ENCODE results near the gene CNPY1.

DNA sequence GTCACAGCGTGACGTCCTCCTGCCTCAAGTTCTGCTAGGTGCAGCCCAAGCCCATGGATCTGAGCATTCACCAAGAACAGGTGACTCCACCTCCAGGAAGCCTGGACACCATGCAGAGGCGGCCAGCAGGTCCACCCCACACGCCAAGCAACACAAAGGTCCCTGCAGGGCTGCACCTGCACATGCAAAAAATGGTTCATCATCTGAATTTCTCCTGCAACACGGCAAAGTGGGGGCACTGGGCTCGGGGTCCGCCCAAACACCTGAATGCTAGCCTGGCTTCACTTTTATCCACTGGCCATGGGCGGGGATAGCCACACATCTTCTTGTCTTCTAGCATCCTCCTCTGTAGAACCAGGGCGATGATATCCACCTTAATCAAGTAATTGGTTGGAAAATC, 28.9 kb downstream of the CNPY1 start:
- TF ChIP-seq, protein P1, sequence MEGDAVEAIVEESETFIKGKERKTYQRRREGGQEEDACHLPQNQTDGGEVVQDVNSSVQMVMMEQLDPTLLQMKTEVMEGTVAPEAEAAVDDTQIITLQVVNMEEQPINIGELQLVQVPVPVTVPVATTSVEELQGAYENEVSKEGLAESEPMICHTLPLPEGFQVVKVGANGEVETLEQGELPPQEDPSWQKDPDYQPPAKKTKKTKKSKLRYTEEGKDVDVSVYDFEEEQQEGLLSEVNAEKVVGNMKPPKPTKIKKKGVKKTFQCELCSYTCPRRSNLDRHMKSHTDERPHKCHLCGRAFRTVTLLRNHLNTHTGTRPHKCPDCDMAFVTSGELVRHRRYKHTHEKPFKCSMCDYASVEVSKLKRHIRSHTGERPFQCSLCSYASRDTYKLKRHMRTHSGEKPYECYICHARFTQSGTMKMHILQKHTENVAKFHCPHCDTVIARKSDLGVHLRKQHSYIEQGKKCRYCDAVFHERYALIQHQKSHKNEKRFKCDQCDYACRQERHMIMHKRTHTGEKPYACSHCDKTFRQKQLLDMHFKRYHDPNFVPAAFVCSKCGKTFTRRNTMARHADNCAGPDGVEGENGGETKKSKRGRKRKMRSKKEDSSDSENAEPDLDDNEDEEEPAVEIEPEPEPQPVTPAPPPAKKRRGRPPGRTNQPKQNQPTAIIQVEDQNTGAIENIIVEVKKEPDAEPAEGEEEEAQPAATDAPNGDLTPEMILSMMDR (IDR thresholded peaks at IDR 0.05): no peak
- TF ChIP-seq POLR2A (IDR thresholded peaks at IDR 0.05) (no peak), EP300 (IDR thresholded peaks at IDR 0.05) (no peak)
